ENCODE results near the gene ZFAND3. TPM values are rescaled to one million over a fixed set of nuclear protein-coding genes. Genes with fewer than 3 reads are reported as not detected.

Gene ZFAND3
- total and polyA plus RNA-seq, 2 experiments from 2014 or later = 16.9 to 28.2 TPM

GRCh38 chr6:38144365-38144945, 324.9 kb downstream of the ZFAND3 start:
- H4K20me1 ChIP-seq (replicated peaks; ENCODE audit: insufficient read depth) = peaks cover 3% of the 10 kb centered on the region; the same call in 1 of the 2 replicates

DNA sequence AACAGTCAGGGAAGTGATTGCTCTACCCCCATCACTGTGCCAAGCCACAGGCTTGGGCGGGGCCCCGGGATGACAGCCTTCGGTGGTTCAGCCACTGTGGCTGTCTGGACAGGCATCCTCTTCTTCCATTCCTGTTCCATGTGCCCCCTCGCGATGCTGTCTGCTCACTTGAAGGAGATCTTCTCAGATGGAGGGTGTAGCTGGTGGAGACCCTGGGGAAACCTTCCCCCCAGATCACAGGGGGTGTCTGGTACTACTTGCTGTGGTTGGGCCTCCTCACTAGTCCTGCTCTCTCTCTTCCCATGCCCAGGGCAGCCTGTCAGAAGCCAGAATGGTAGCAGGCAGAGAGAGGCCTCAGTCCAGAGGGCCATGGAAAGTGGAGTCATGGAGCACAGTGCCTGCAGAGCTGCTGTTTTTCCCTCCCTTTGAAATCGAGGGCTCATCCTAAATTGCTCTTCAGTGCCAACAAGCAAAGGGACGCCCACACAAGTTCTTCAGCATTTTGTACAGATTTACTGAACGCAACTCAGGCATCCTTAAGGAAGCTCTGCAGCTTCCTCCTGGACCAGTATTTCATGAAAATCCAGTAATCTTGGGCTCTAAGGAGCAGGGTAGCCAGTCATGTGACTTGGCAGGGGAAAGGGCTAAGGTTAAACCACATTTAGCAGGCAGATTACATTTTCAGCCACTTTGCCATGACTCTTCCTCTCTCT, 326.6 kb downstream of the ZFAND3 start:
- TF ChIP-seq NANOG (IDR thresholded peaks at IDR 0.05; ENCODE audit: borderline replicate concordance) (no peak), STAT1 (IDR thresholded peaks at IDR 0.05; ENCODE audit: unreplicated experiment) (no peak), POLR2AphosphoS5 (IDR thresholded peaks at IDR 0.05; ENCODE audit: low read depth) (no peak), EZH2phosphoT487 (IDR thresholded peaks at IDR 0.05; ENCODE audit: unreplicated experiment) (no peak), ZNF114 (CRISPR knock-in tag; IDR thresholded peaks at IDR 0.05) (no peak), JUNB (IDR thresholded peaks at IDR 0.05; ENCODE audit: unreplicated experiment) (no peak), ZNF331 (CRISPR knock-in tag; IDR thresholded peaks at IDR 0.05; ENCODE audit: low read depth) (no peak), EZH2 (IDR thresholded peaks at IDR 0.05; ENCODE audit: low read depth, unreplicated experiment) (no peak), ETS1 (IDR thresholded peaks at IDR 0.05) (no peak)
- TF ChIP-seq, protein P1, sequence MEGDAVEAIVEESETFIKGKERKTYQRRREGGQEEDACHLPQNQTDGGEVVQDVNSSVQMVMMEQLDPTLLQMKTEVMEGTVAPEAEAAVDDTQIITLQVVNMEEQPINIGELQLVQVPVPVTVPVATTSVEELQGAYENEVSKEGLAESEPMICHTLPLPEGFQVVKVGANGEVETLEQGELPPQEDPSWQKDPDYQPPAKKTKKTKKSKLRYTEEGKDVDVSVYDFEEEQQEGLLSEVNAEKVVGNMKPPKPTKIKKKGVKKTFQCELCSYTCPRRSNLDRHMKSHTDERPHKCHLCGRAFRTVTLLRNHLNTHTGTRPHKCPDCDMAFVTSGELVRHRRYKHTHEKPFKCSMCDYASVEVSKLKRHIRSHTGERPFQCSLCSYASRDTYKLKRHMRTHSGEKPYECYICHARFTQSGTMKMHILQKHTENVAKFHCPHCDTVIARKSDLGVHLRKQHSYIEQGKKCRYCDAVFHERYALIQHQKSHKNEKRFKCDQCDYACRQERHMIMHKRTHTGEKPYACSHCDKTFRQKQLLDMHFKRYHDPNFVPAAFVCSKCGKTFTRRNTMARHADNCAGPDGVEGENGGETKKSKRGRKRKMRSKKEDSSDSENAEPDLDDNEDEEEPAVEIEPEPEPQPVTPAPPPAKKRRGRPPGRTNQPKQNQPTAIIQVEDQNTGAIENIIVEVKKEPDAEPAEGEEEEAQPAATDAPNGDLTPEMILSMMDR (conservative IDR thresholded peaks at IDR 0.05; ENCODE audit: low read depth in 2 of 2) = no peak
- Histone ChIP-seq H3K4me1 (ENCODE audit: insufficient read depth) (peaks cover 26% of the 10 kb centered on the region), H3K36me3 (ENCODE audit: insufficient read depth) (no peaks in the 10 kb centered on the region), H2AFZ (no peak overlapping the region), H3K27me3 (ENCODE audit: insufficient read depth) (no peaks in the 10 kb centered on the region), H4K20me1 (replicated peaks; ENCODE audit: insufficient read depth) (peaks cover 3% of the 10 kb centered on the region; the same call in 1 of the 2 replicates), H3K4me3 (no peak overlapping the region), H3K9me2 (ENCODE audit: insufficient read depth) (no peaks in the 10 kb centered on the region), H3K79me2 (replicated peaks; ENCODE audit: insufficient read depth) (peaks cover 10% of the 10 kb centered on the region; the same call in 1 of the 2 replicates), H3F3A (replicated peaks; ENCODE audit: low read depth) (no peaks in the 10 kb centered on the region), H3K4me2 (no peak overlapping the region), H3K27ac (ENCODE audit: low read depth) (no peak overlapping the region)
- Mint-ChIP-seq H3K4me1 (peaks cover 69% of the 10 kb centered on the region), H3K4me3 (no peak overlapping the region), H3K9me3 (no peaks in the 10 kb centered on the region), H3K27me3 (ENCODE audit: insufficient read depth, low read depth, poor library complexity) (peaks cover 8% of the 10 kb centered on the region), H3K27ac (no peak overlapping the region), H3K36me3 (ENCODE audit: low read depth) (no peaks in the 10 kb centered on the region)
- DNase-seq (ENCODE audit: low spot score) = no peak
- no peak for ATAC-seq

More at GRCh38 chr6:38144365-38144945, 324.9 kb downstream of the ZFAND3 start:
- ATAC-seq (peak; percentile 73), DNase-seq (ENCODE audit: low spot score) (no peak)
- no peak overlapping the region for H2AFZ ChIP-seq
- H3K9me3 Mint-ChIP-seq = no peaks in the 10 kb centered on the region
- no peaks in the 10 kb centered on the region for H3K27me3 ChIP-seq (ENCODE audit: insufficient read depth)
- peaks cover 3% of the 10 kb centered on the region; the same call in 1 of the 3 replicates for H3K36me3 Mint-ChIP-seq (ENCODE audit: low read depth)
- no peak overlapping the region; the same call in 1 of the 2 replicates for H3K27ac ChIP-seq (ENCODE audit: low read depth)
- H3K79me2 ChIP-seq (replicated peaks; ENCODE audit: insufficient read depth) = peaks cover 16% of the 10 kb centered on the region
- peak overlapping the region; percentile 71 for H3K4me2 ChIP-seq
- no peaks in the 10 kb centered on the region for H3F3A ChIP-seq (replicated peaks; ENCODE audit: low read depth)
- 0 out of 2 replicates have a peak, but pooled peaks cover under 1% of the 10 kb centered on the region for H3K9me2 ChIP-seq (ENCODE audit: insufficient read depth)
- H3K27me3 Mint-ChIP-seq (ENCODE audit: insufficient read depth, low read depth, poor library complexity) = peaks cover 8% of the 10 kb centered on the region
- no peak overlapping the region for H3K4me3 Mint-ChIP-seq
- H3K4me3 ChIP-seq = no peak overlapping the region
- no peak overlapping the region for H3K27ac Mint-ChIP-seq
- H3K4me1 ChIP-seq (ENCODE audit: insufficient read depth) = peaks cover 34% of the 10 kb centered on the region
- TF ChIP-seq EZH2 (IDR thresholded peaks at IDR 0.05; ENCODE audit: low read depth, unreplicated experiment) = no peak
- TF ChIP-seq, protein P1 (conservative IDR thresholded peaks at IDR 0.05; ENCODE audit: low read depth in 2 of 2) = peak; percentile 22 to 24; a peak in 2 of 4 replicates
- H3K36me3 ChIP-seq (ENCODE audit: insufficient read depth) = no peaks in the 10 kb centered on the region
- peaks cover 74% of the 10 kb centered on the region for H3K4me1 Mint-ChIP-seq

Measured in GM23338 (cell line).